Smooth muscle cell (in vitro differentiated cells): Measurements from ENCODE around the gene SLC30A3. TPM values are rescaled to one million over a fixed set of nuclear protein-coding genes. Genes with fewer than 3 reads are reported as not detected.

Experiments used
- DNase-seq: peaks from one replicate; lab custom pipeline; 2025; ENCODE audit not compliant: unreplicated experiment; lab: John Stamatoyannopoulos, UW
- H2AFZ ChIP-seq: fragments of 200-600 bp; sonication (generic); 2 replicates; pipeline ENCODE4 v1.6.0; 2016; ENCODE audit warnings: antibody characterized with exemption, low read depth, mild to moderate bottlenecking
- H3F3A ChIP-seq: fragments of 200-600 bp; sonication (generic); 2 replicates; pipeline ENCODE4 v1.6.0; 2017; ENCODE audit warnings: antibody characterized with exemption, low read depth
- H3K27ac ChIP-seq: fragments of 200-600 bp; sonication (generic); 2 replicates; pipeline ENCODE4 v1.5.1; 2016; ENCODE audit warnings: low read depth, mild to moderate bottlenecking
- H3K27me3 ChIP-seq: fragments of 200-600 bp; sonication (generic); 2 replicates; pipeline ENCODE4 v1.6.1; 2016; ENCODE audit warnings: low read depth, mild to moderate bottlenecking
- H3K36me3 ChIP-seq: fragments of 200-600 bp; sonication (generic); 2 replicates; pipeline ENCODE4 v1.5.1; 2016; ENCODE audit warnings: low read depth
- H3K4me1 ChIP-seq: fragments of 200-600 bp; sonication (generic); 2 replicates; pipeline ENCODE4 v1.5.1; 2016; ENCODE audit warnings: low read depth
- H3K4me2 ChIP-seq: fragments of 200-600 bp; sonication (generic); 2 replicates; pipeline ENCODE4 v1.6.0; 2016; ENCODE audit warnings: mild to moderate bottlenecking
- H3K4me3 ChIP-seq: fragments of 200-600 bp; sonication (generic); 2 replicates; pipeline ENCODE4 v1.5.1; 2016; ENCODE audit warnings: mild to moderate bottlenecking
- H3K79me2 ChIP-seq: fragments of 200-600 bp; sonication (generic); 2 replicates; pipeline ENCODE4 v1.6.0; 2016; ENCODE audit warnings: low read depth, mild to moderate bottlenecking
- H3K9ac ChIP-seq: fragments of 200-600 bp; sonication (generic); 2 replicates; pipeline ENCODE4 v1.6.0; 2016; ENCODE audit warnings: low read depth
- H3K9me3 ChIP-seq: fragments of 200-600 bp; sonication (generic); replicated peaks from 2 replicates; pipeline ENCODE4 v1.5.1; 2016; ENCODE audit warnings: low read depth
- H4K20me1 ChIP-seq: fragments of 200-600 bp; sonication (generic); 2 replicates; pipeline ENCODE4 v1.6.0; 2016; ENCODE audit warnings: low read depth
- CTCF ChIP-seq: fragments of 200-600 bp; sonication (generic); IDR thresholded peaks from 2 replicates; pipeline ENCODE4 v1.5.1; 2017; ENCODE audit warnings: borderline replicate concordance, mild to moderate bottlenecking, antibody characterized with exemption; ENCODE audit not compliant: insufficient read depth, poor library complexity, severe bottlenecking
- WGBS: methylation state at CpG from one replicate; pipeline ENCODE4 v1.1.7; 2016; ENCODE audit warnings: low lambda C conversion rate; 5-methylcytosine and 5-hydroxymethylcytosine counted together
- polyA plus RNA-seq: library from polyadenylated mRNA; unstranded; fragments of >200 nt; fragmentation: Nextera tagmentation; extraction: Ambion mirVana; gene quantifications from 2 replicates; pipeline ENCODE4 v1.2.1, GENCODE V29; 2016
- total RNA-seq: library from RNA; depleted of rRNA; stranded (reverse); fragments of >200 nt; gene quantifications from 2 replicates; pipeline ENCODE4 v1.2.3, GENCODE V29; 2014

SLC30A3 gene
- total and polyA plus RNA-seq, 2 experiments from 2014 or later = 0.17 TPM; not detected in 1

DNA sequence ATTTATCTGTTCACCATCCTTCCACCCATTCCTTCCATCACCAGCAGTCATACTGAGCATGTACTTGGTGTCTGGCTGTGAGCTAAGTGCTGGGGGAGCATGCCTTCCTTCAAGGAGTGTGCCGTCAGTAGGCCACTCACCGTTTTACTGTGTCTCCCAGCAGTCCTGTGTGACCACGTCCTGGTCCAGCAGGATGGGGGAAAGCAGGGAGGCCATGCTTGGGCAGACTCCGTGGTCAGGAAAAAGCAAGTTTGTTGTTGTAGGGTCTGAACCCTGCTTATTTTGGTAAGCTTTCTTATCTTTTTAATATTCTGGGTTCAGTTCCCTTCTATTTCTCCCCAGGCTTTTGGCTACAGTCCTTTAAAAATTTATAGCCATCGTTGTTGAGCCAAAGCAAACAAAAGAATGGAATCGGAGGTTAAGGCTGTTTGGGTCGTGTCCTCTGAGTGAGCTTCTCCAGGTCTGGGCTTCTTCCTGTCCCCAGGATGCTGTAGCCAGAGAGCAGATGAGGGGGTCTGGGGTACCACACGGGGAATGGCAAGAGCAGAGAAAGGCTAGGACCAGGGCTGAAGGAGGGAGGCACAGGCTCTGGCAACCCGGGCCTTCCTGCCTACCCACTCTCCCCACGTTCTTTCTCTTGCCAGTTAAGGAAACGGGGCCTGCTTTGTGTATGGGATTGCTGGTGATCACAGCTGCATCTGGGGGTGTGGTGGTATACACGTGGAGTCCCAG lies 13.5 kb downstream of the SLC30A3 start:
- Histone ChIP-seq H2AFZ (no peak overlapping the region), H3F3A (no peaks in the 10 kb centered on the region), H3K79me2 (no peaks in the 10 kb centered on the region), H3K4me2 (no peak overlapping the region), H3K36me3 (peaks cover under 1% of the 10 kb centered on the region), H3K4me3 (no peak overlapping the region), H3K9me3 (no peaks in the 10 kb centered on the region), H4K20me1 (no peaks in the 10 kb centered on the region), H3K4me1 (no peaks in the 10 kb centered on the region), H3K27ac (no peak overlapping the region), H3K9ac (no peak overlapping the region), H3K27me3 (peaks cover 8% of the 10 kb centered on the region)
- WGBS = 85% methylated on average over 12 of the region's 12 CpGs
- no peak for DNase-seq
- TF ChIP-seq CTCF = no peak

DNA sequence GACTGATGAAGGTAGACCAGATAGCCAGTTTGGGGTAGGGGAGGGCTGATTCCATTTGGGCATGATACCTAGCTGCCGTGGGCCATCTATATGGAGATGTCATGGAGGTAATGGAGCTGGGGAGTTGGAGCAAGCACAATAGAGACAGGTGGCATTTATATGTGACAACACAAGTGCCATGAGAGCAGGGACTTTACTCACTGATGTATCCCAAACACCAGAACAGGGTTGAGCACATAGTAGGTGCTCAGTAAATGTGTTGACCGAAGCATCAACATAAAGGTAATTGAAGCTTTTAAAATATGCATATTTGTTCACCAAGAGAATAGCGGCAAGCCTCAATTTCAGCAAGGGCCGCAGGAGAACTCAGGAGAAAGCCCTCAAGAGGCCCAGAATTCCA lies 15.0 kb downstream of the SLC30A3 start:
- DNase-seq = no peak
- H3K4me2 ChIP-seq = no peak overlapping the region
- no peak overlapping the region for H3K4me3 ChIP-seq

DNA sequence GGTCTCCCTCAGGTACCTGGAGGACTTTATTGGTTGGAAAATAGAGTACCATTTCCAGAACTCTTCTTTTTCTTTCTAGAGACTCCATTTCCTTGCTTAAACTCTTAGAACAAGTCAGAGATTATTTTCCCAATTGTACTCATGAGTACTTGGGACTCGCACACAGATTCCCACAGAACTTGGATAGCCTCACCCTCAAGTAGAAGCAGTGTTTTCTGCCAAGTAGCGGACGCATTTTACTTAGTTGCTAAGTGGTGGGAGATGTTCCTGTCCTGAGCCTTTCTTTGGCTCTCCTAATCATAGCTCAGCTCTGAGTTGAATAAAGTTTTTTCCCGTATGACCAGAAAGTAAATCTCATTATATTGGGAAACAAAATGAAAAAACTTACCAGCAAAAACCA lies 17.2 kb downstream of the SLC30A3 start:
- Histone ChIP-seq H3F3A (no peaks in the 10 kb centered on the region), H3K4me2 (no peak overlapping the region), H2AFZ (no peak overlapping the region), H3K27ac (no peak overlapping the region), H3K79me2 (no peaks in the 10 kb centered on the region), H4K20me1 (no peaks in the 10 kb centered on the region), H3K4me1 (no peaks in the 10 kb centered on the region), H3K9me3 (no peaks in the 10 kb centered on the region), H3K9ac (no peak overlapping the region), H3K36me3 (peaks cover 5% of the 10 kb centered on the region), H3K4me3 (no peak overlapping the region), H3K27me3 (no peaks in the 10 kb centered on the region)
- DNase-seq = no peak
- 96% methylated on average over 4 of the region's 4 CpGs for WGBS
- no peak for TF ChIP-seq CTCF

More for the DNA sequence above, 15.0 kb downstream of the SLC30A3 start:
- Histone ChIP-seq H2AFZ (no peak overlapping the region), H3K4me1 (no peaks in the 10 kb centered on the region), H4K20me1 (no peaks in the 10 kb centered on the region), H3K9ac (no peak overlapping the region), H3K27ac (no peak overlapping the region), H3K27me3 (peaks cover 8% of the 10 kb centered on the region), H3K79me2 (no peaks in the 10 kb centered on the region), H3K36me3 (peaks cover 5% of the 10 kb centered on the region), H3F3A (no peaks in the 10 kb centered on the region), H3K9me3 (no peaks in the 10 kb centered on the region)
- WGBS = 96% methylated on average over 4 of the region's 4 CpGs
- no peak for TF ChIP-seq CTCF

GRCh38 chr2:27245116-27245515 lies 17.7 kb downstream of the SLC30A3 start:
- DNase-seq = no peak
- no peak overlapping the region for H2AFZ ChIP-seq
- no peaks in the 10 kb centered on the region for H3K79me2 ChIP-seq
- WGBS = 95% methylated on average over 10 of the region's 10 CpGs
- TF ChIP-seq CTCF = no peak
- H3K27ac ChIP-seq = no peak overlapping the region
- no peak overlapping the region for H3K4me3 ChIP-seq
- no peaks in the 10 kb centered on the region for H3F3A ChIP-seq
- no peak overlapping the region for H3K4me2 ChIP-seq
- H3K9ac ChIP-seq = no peak overlapping the region
- H3K4me1 ChIP-seq = no peaks in the 10 kb centered on the region
- no peaks in the 10 kb centered on the region for H3K27me3 ChIP-seq
- H4K20me1 ChIP-seq = no peaks in the 10 kb centered on the region
- no peaks in the 10 kb centered on the region for H3K9me3 ChIP-seq
- H3K36me3 ChIP-seq = peaks cover 5% of the 10 kb centered on the region
